HG03354 (cell line): ENCODE results near the gene DGKB.

ENCODE experiments used
- ATAC-seq: cut with Tn5 transposase; IDR thresholded peaks from one replicate; pipeline ENCODE4 v1.9.1; 2021; ENCODE audit warnings: mild to moderate bottlenecking; ENCODE audit not compliant: unreplicated experiment, poor library complexity, severe bottlenecking

The DGKB gene

GRCh38 chr7:14622559-14622958 lies 280.0 kb downstream of the DGKB start:
- ATAC-seq = no peak

GRCh38 chr7:14606101-14606500 lies 296.4 kb downstream of the DGKB start:
- ATAC-seq = no peak

GRCh38 chr7:14604606-14605005 lies 297.9 kb downstream of the DGKB start:
- ATAC-seq = no peak

GRCh38 chr7:14602851-14603250 lies 299.7 kb downstream of the DGKB start:
- ATAC-seq = no peak

GRCh38 chr7:14600766-14601367 lies 301.7 kb downstream of the DGKB start:
- no peak for ATAC-seq

GRCh38 chr7:14598978-14599377 lies 303.6 kb downstream of the DGKB start:
- ATAC-seq = no peak

GRCh38 chr7:14596421-14596820 lies 306.1 kb downstream of the DGKB start:
- ATAC-seq = no peak

- no peak for ATAC-seq
These were observed 312.3 kb downstream of the DGKB start for GRCh38 chr7:14590206-14590605.

GRCh38 chr7:14585232-14585631 lies 317.3 kb downstream of the DGKB start:
- ATAC-seq = no peak

- ATAC-seq = no peak
These were observed 319.0 kb downstream of the DGKB start for GRCh38 chr7:14583518-14583917.

GRCh38 chr7:14582010-14582409 lies 320.5 kb downstream of the DGKB start:
- ATAC-seq = no peak

GRCh38 chr7:14579971-14580370 lies 322.6 kb downstream of the DGKB start:
- no peak for ATAC-seq

GRCh38 chr7:14576578-14576977 lies 326.0 kb downstream of the DGKB start:
- no peak for ATAC-seq

- no peak for ATAC-seq
These were observed 331.6 kb downstream of the DGKB start for GRCh38 chr7:14570750-14571607.

GRCh38 chr7:14552060-14552459 lies 350.5 kb downstream of the DGKB start:
- no peak for ATAC-seq

- ATAC-seq = no peak
These were observed 351.2 kb downstream of the DGKB start for GRCh38 chr7:14551310-14551709.

GRCh38 chr7:14542624-14543023 lies 359.9 kb downstream of the DGKB start:
- no peak for ATAC-seq

GRCh38 chr7:14521183-14521582 lies 381.4 kb downstream of the DGKB start:
- ATAC-seq = no peak

GRCh38 chr7:14510268-14510667 lies 392.3 kb downstream of the DGKB start:
- ATAC-seq = no peak

- no peak for ATAC-seq
These were observed 394.9 kb downstream of the DGKB start for GRCh38 chr7:14507617-14508016.

GRCh38 chr7:14505906-14506305 lies 396.6 kb downstream of the DGKB start:
- no peak for ATAC-seq
